Measurements from ENCODE around the gene EPHA4. TPM values are rescaled to one million over a fixed set of nuclear protein-coding genes. Genes with fewer than 3 reads are reported as not detected.
A peak's percentile ranks its signal among the peaks of the same experiment; 100 is the strongest.

Gene EPHA4
- total and polyA plus RNA-seq, 11 donors = 4.2 to 35.2 (median 19.5) TPM

DNA sequence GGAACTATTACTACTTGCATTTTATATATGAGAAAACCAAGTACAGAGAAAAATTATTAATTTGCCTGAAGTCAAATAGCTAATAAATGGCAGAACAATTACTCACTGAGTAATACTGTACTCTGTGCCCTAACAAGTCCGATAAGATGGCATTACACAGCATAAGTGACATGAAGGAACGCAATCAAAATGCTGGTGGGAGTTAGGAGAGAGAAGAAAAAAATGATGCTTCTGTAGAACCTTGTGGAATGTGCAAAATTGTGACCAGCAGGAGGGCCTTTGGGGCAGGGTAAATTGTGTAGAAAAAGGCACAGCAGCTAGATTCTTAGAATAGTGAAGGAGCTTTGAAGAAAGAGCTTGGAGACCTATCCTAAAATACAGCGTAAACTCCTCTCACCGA lies 32.9 kb downstream of the EPHA4 start:
- Histone ChIP-seq H3K27me3 (no peaks in the 10 kb centered on the region), H3K36me3 (no peaks in the 10 kb centered on the region), H3K27ac (no peak overlapping the region), H3K9me3 (no peaks in the 10 kb centered on the region), H3K4me1 (peaks cover 0 to 40% (median 11%) of the 10 kb centered on the region in 12 donors), H3K4me3 (no peak overlapping the region)
- TF ChIP-seq, protein P1, sequence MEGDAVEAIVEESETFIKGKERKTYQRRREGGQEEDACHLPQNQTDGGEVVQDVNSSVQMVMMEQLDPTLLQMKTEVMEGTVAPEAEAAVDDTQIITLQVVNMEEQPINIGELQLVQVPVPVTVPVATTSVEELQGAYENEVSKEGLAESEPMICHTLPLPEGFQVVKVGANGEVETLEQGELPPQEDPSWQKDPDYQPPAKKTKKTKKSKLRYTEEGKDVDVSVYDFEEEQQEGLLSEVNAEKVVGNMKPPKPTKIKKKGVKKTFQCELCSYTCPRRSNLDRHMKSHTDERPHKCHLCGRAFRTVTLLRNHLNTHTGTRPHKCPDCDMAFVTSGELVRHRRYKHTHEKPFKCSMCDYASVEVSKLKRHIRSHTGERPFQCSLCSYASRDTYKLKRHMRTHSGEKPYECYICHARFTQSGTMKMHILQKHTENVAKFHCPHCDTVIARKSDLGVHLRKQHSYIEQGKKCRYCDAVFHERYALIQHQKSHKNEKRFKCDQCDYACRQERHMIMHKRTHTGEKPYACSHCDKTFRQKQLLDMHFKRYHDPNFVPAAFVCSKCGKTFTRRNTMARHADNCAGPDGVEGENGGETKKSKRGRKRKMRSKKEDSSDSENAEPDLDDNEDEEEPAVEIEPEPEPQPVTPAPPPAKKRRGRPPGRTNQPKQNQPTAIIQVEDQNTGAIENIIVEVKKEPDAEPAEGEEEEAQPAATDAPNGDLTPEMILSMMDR (IDR thresholded peaks at IDR 0.05) = no peak
- TF ChIP-seq POLR2A (IDR thresholded peaks at IDR 0.05) = no peak
- no peak for DNase-seq
- intact Hi-C loops (cut with DNase I) = no loop called here
- no peak for ATAC-seq
- WGBS, 4 donors = 91 to 95% (median 93%) methylated on average over 4 of the region's 4 CpGs

DNA sequence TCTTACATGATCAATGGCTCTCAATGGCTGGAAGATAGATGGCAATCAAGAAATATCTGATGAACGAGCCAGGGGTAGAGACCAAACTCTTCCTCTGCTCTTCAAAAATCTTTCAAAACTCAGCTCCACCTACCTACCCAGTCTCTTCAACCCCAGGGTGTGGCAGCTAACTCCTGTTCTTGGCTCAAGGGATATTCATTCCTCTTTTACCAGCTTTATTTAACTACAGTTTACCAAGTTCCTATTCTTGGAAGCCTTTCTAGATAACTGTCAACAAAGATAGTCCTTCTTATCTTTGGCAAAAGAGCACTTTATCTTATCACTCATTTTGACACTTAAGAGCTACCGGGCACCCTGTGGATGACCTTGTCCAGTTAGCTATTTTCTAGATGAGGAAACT lies 36.3 kb downstream of the EPHA4 start:
- Histone ChIP-seq H3K36me3 (no peaks in the 10 kb centered on the region), H3K4me3 (no peak overlapping the region), H3K27ac (peak overlapping the region in 3 of 12 donors; percentile 18 to 39 (median 26)), H3K27me3 (no peaks in the 10 kb centered on the region), H3K9me3 (no peaks in the 10 kb centered on the region), H3K4me1 (peaks cover 0 to 41% (median 10%) of the 10 kb centered on the region in 12 donors)
- peak in 2 of 4 donors; percentile 17 to 63 for ATAC-seq
- WGBS, 4 donors = 56 to 70% (median 60%) methylated on average over 2 of the region's 2 CpGs
- intact Hi-C loops (cut with DNase I) = no loop called here
- DNase-seq = no peak
- TF ChIP-seq, protein P1 (IDR thresholded peaks at IDR 0.05) = no peak
- TF ChIP-seq POLR2A (IDR thresholded peaks at IDR 0.05) = no peak

DNA sequence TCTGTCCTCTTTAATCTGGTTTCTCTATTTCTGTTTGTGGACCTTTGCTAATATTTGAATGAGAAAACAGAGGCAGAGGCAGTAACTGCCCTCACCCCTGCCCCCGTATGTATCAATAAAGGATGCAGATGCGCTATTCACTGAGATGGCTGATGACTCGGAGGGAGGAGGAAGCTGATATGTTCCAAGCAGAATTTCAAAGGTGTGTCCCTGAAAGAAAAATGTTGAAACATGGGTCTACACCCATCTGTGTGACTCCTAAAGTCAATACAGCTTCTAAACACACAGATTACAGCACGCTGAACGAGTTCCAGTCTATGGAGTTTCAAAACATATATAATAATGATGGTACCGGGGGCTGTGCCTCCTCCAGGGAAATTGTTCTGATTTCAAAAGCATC lies 38.8 kb downstream of the EPHA4 start:
- Histone ChIP-seq H3K4me1 (peaks cover 0 to 67% (median 29%) of the 10 kb centered on the region in 12 donors), H3K27me3 (no peaks in the 10 kb centered on the region), H3K27ac (no peak overlapping the region), H3K9me3 (no peaks in the 10 kb centered on the region), H3K36me3 (no peaks in the 10 kb centered on the region), H3K4me3 (no peak overlapping the region)
- intact Hi-C loops (cut with DNase I) = no loop called here
- DNase-seq (no peak), ATAC-seq (no peak)
- TF ChIP-seq, protein P1 (IDR thresholded peaks at IDR 0.05) = no peak
- no peak for TF ChIP-seq POLR2A (IDR thresholded peaks at IDR 0.05)
- 86 to 93% (median 90%) methylated on average over 6 of the region's 6 CpGs for WGBS, 4 donors

DNA sequence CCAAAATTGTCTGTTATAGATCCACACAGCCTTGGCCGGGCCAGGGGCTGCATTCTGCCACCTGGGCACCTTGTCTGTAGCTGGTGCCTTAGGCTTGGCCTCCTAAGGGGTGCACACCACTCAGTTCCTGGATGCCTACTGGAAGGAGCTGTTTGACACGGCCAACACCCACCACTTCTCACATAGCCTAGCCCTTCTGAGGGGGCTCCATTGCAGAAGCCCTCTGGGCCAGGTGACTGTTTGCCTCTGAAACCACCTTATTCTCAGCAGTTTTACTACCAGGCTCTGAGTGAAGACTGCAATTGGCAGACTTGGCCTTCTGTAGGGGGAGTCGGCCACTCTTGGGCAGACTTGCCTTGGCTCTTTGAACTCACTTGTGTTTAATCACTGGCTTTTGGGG lies 39.5 kb downstream of the EPHA4 start:
- no peaks in the 10 kb centered on the region for H3K27me3 ChIP-seq
- whole genome bisulfite sequencing, 4 donors = 90 to 97% (median 92%) methylated on average over 3 of the region's 3 CpGs
- H3K4me3 ChIP-seq = no peak overlapping the region
- H3K4me1 ChIP-seq = peaks cover 0 to 73% (median 34%) of the 10 kb centered on the region in 12 donors
- H3K27ac ChIP-seq = no peak overlapping the region
- TF ChIP-seq, protein P1 (IDR thresholded peaks at IDR 0.05) = no peak
- no peak for TF ChIP-seq POLR2A (IDR thresholded peaks at IDR 0.05)
- ATAC-seq (no peak), DNase-seq (no peak)
- H3K36me3 ChIP-seq = no peaks in the 10 kb centered on the region
- intact Hi-C loops (cut with DNase I) = no loop called here
- H3K9me3 ChIP-seq = no peaks in the 10 kb centered on the region
